Raji (cell line): ENCODE measurements around the gene EXOSC9.

Source experiments
- POLR2A ChIP-seq: IDR thresholded peaks from 2 replicates; pipeline ENCODE4 v1.6.1; 2011; ENCODE audit warnings: low read depth, low read length, control low read depth; ENCODE audit not compliant: insufficient read depth

EXOSC9 gene

GRCh38 chr4:121801715-121802075 is 572 bp downstream of the EXOSC9 start:
- no peak for TF ChIP-seq POLR2A

- no peak for TF ChIP-seq POLR2A
These were observed 5.3 kb downstream of the EXOSC9 start for GRCh38 chr4:121806411-121806810.

- no peak for TF ChIP-seq POLR2A
These were observed 10.0 kb downstream of the EXOSC9 start for GRCh38 chr4:121811122-121811521.

GRCh38 chr4:121814756-121815155 is 13.6 kb downstream of the EXOSC9 start:
- TF ChIP-seq POLR2A: no peak

- no peak for TF ChIP-seq POLR2A
These were observed 15.9 kb downstream of the EXOSC9 start for GRCh38 chr4:121817006-121817405.

- no peak for TF ChIP-seq POLR2A
These were observed 16.6 kb downstream of the EXOSC9 start for GRCh38 chr4:121817701-121818100.

- TF ChIP-seq POLR2A: no peak
These were observed 17.1 kb downstream of the EXOSC9 start for GRCh38 chr4:121818215-121818614.

GRCh38 chr4:121819216-121819965 is 18.3 kb downstream of the EXOSC9 start:
- no peak for TF ChIP-seq POLR2A

- no peak for TF ChIP-seq POLR2A
These were observed 20.9 kb downstream of the EXOSC9 start for GRCh38 chr4:121822047-121822446.

GRCh38 chr4:121822796-121823504 is 21.8 kb downstream of the EXOSC9 start:
- peak; percentile 42 for TF ChIP-seq POLR2A

- peak; percentile 95 for TF ChIP-seq POLR2A
These were observed 22.5 kb downstream of the EXOSC9 start, which contains the start of gene CCNA2 for GRCh38 chr4:121823505-121824170. Gene CCNA2 (minus strand): TSS chr4:121823883. CDS start chr4:121823628, 255 bp downstream.

GRCh38 chr4:121824171-121824527 is 23.0 kb downstream of the EXOSC9 start:
- no peak for TF ChIP-seq POLR2A

- TF ChIP-seq POLR2A: no peak
These were observed 23.8 kb downstream of the EXOSC9 start for GRCh38 chr4:121824950-121825349.

- TF ChIP-seq POLR2A: no peak
These were observed 26.7 kb downstream of the EXOSC9 start for GRCh38 chr4:121827853-121828252.

GRCh38 chr4:121829511-121829910 is 28.4 kb downstream of the EXOSC9 start:
- no peak for TF ChIP-seq POLR2A

- no peak for TF ChIP-seq POLR2A
These were observed 37.0 kb downstream of the EXOSC9 start for GRCh38 chr4:121838136-121838535.
